Measurements from ENCODE around the gene UQCRH. TPM values are rescaled to one million over a fixed set of nuclear protein-coding genes. Genes with fewer than 3 reads are reported as not detected.

UQCRH gene
- total RNA-seq, 4 donors from 2014 or later = 122 to 367 (median 267) TPM

GRCh38 chr1:46302641-46303037 is 859 bp upstream of the UQCRH start:
- Histone ChIP-seq H3K27ac (peak overlapping the region; percentile 98 to 100 (median 99)), H3K9me3 (no peaks in the 10 kb centered on the region), H3K4me1 (peaks cover 46 to 51% of the 10 kb centered on the region in 2 donors), H3K4me3 (replicated peaks in 1 of 3) (peak overlapping the region; percentile 30 to 93 (median 86)), H3K27me3 (no peaks in the 10 kb centered on the region), H3K36me3 (peaks cover 0 to under 1% of the 10 kb centered on the region in 2 donors)
- peak; percentile 37 to 47 for DNase-seq
- TF ChIP-seq POLR2A (IDR thresholded peaks at IDR 0.05) (no peak), CTCF (IDR thresholded peaks at IDR 0.05) (no peak)
- 0% methylated on average over 2 of the region's 32 CpGs; no CpG with 5 or more reads in 1 of the 2 donors for WGBS, 2 donors
- intact Hi-C loops (cut with DNase I) = loop anchor here (5.0 to 10.0 kb wide), 2 partner anchors 40 to 58 kb away; partner anchors contain the start of genes NSUN4 and RAD54L

- Histone ChIP-seq H3K27ac (peak overlapping the region; percentile 98 to 100 (median 99)), H3K4me3 (replicated peaks in 1 of 3) (peak overlapping the region; percentile 28 to 100 (median 86)), H3K4me1 (peaks cover 39 to 41% of the 10 kb centered on the region in 2 donors), H3K27me3 (no peaks in the 10 kb centered on the region), H3K9me3 (no peaks in the 10 kb centered on the region), H3K36me3 (no peaks in the 10 kb centered on the region)
- WGBS, 2 donors = 1 to 2% methylated on average over 10 to 14 of the region's 14 CpGs
- TF ChIP-seq CTCF (IDR thresholded peaks at IDR 0.05) (no peak), POLR2A (IDR thresholded peaks at IDR 0.05) (no peak)
- intact Hi-C loops (cut with DNase I) = loop anchor here (5.0 to 10.0 kb wide), 2 partner anchors 38 to 59 kb away; partner anchors contain the start of genes NSUN4 and RAD54L
- no peak for DNase-seq
These were observed 401 bp downstream of the UQCRH start for GRCh38 chr1:46303872-46304326.

GRCh38 chr1:46306159-46306530 is 2.6 kb downstream of the UQCRH start:
- peaks cover 18 to 19% of the 10 kb centered on the region in 2 donors for H3K4me1 ChIP-seq
- H3K27me3 ChIP-seq = no peaks in the 10 kb centered on the region
- H3K4me3 ChIP-seq (replicated peaks in 1 of 3) = no peak overlapping the region
- H3K36me3 ChIP-seq = peaks cover 13% of the 10 kb centered on the region in 2 donors
- WGBS, 2 donors = 93 to 97% methylated on average over 8 of the region's 8 CpGs
- intact Hi-C loops (cut with DNase I) = loop anchor here (10.0 kb wide), 1 partner anchor 61 kb away; the partner anchor contains the start of gene RAD54L
- TF ChIP-seq CTCF (IDR thresholded peaks at IDR 0.05) = no peak
- TF ChIP-seq POLR2A (IDR thresholded peaks at IDR 0.05) = no peak
- H3K27ac ChIP-seq = no peak overlapping the region
- no peak for DNase-seq
- H3K9me3 ChIP-seq = no peaks in the 10 kb centered on the region

GRCh38 chr1:46309401-46310159 is 6.1 kb downstream of the UQCRH start:
- Histone ChIP-seq H3K9me3 (no peaks in the 10 kb centered on the region), H3K36me3 (peaks cover 43 to 48% of the 10 kb centered on the region in 2 donors), H3K4me3 (replicated peaks in 1 of 3) (no peak overlapping the region), H3K27ac (no peak overlapping the region), H3K27me3 (no peaks in the 10 kb centered on the region), H3K4me1 (peaks cover 4 to 11% of the 10 kb centered on the region in 2 donors)
- intact Hi-C loops (cut with DNase I) = loop anchor here (10.0 kb wide), 1 partner anchor 65 kb away; the partner anchor contains the start of gene RAD54L
- WGBS, 2 donors = 91 to 94% methylated on average over 15 to 16 of the region's 16 CpGs
- TF ChIP-seq CTCF (IDR thresholded peaks at IDR 0.05) = no peak
- no peak for TF ChIP-seq POLR2A (IDR thresholded peaks at IDR 0.05)
- no peak for DNase-seq

- H3K4me1 ChIP-seq = peaks cover 0 to 5% of the 10 kb centered on the region in 2 donors
- no peak overlapping the region for H3K27ac ChIP-seq
- no peak overlapping the region for H3K4me3 ChIP-seq (replicated peaks in 1 of 3)
- intact Hi-C loops (cut with DNase I) = no loop called here
- no peak for TF ChIP-seq POLR2A (IDR thresholded peaks at IDR 0.05)
- TF ChIP-seq CTCF (IDR thresholded peaks at IDR 0.05) = no peak
- 96 to 100% methylated on average over 4 of the region's 4 CpGs for WGBS, 2 donors
- H3K36me3 ChIP-seq = peaks cover 46 to 48% of the 10 kb centered on the region in 2 donors
- no peak for DNase-seq
- H3K27me3 ChIP-seq = no peaks in the 10 kb centered on the region
- no peaks in the 10 kb centered on the region for H3K9me3 ChIP-seq
These were observed 6.8 kb downstream of the UQCRH start for GRCh38 chr1:46310321-46310720.
